Ovary (tissue), 9 donors: ENCODE measurements around the gene NSMCE3. TPM values are rescaled to one million over a fixed set of nuclear protein-coding genes. Genes with fewer than 3 reads are reported as not detected.

Experiments
- DNase-seq, 5 donors: peaks; one replicate each; pipeline ENCODE4 v3.0.0-alpha.2; 2019 to 2020
- H3K27ac ChIP-seq, 2 donors: fragments of 200-600 bp; one replicate each; pipeline versions ENCODE4 v1.5.1 to v1.8.0; 2019 to 2022
- H3K27me3 ChIP-seq: fragments of 200-600 bp; one replicate; pipeline ENCODE4 v1.8.0; 2022
- H3K36me3 ChIP-seq: fragments of 200-600 bp; sonication (generic); one replicate; pipeline ENCODE4 v1.5.1; 2019
- H3K4me1 ChIP-seq: one replicate; pipeline ENCODE4 v1.8.1; 2013; ENCODE audit warnings: mild to moderate bottlenecking, moderate library complexity; ENCODE audit not compliant: insufficient read depth
- H3K4me3 ChIP-seq: fragments of 200-600 bp; sonication (generic); one replicate; pipeline ENCODE4 v1.5.1; 2017
- H3K9me3 ChIP-seq, 2 donors: fragments of 200-600 bp in 1 of 2; sonication (generic) in 1 of 2; one replicate each; pipeline versions ENCODE4 v1.5.1 to v1.8.1; 2013 to 2019; ENCODE audit warnings: mild to moderate bottlenecking in 1 of 2, moderate library complexity in 1 of 2
- EP300 ChIP-seq: sonication (generic); formaldehyde crosslinking; IDR thresholded peaks from one replicate; pipeline ENCODE4 v1.6.1; 2017; ENCODE audit warnings: antibody characterized with exemption
- POLR2A ChIP-seq: fragments of 450-650 bp; IDR thresholded peaks from one replicate; pipeline ENCODE4 v1.6.1; 2017; ENCODE audit warnings: antibody characterized with exemption, mild to moderate bottlenecking, moderate library complexity
- WGBS, 3 donors: extraction: QIAGEN DNeasy Blood & Tissue Kit in 1 of 3; methylation state at CpG; one replicate each; pipeline versions ENCODE4 v1.1.5 to v1.1.7; 2013 to 2017; 5-methylcytosine and 5-hydroxymethylcytosine counted together
- intact Hi-C, 4 donors: fragments of 100-400 bp; cut with DNase I; formaldehyde crosslinking; loops; one replicate each; pipeline versions ENCODE4 v1.11.0 to v1.15.1; 2022 to 2023
- polyA plus RNA-seq, 2 donors: library from polyadenylated mRNA; stranded (reverse); fragments of 200-250 nt in 1 of 2; fragments of 350-450 nt in 1 of 2; fragmentation: Illumina TruSeq in 1 of 2; extraction: RNeasy Lipid Tissue Mini Kit (QIAGEN cat#74804) in 1 of 2; gene quantifications; one replicate each; pipeline ENCODE4 v1.2.3, GENCODE V29; 2013 to 2014
- total RNA-seq, 7 donors: library from RNA; depleted of rRNA in 2 of 7; stranded (reverse); fragments of >200 nt in 2 of 7; fragmentation: NEBNext Ultra II Directional in 3 of 7; extraction: Animal tissue kit (Norgen Biotek cat#: 25700) in 3 of 7; gene quantifications; one replicate each; pipeline versions ENCODE4 v1.1.0 to v1.2.4, GENCODE V29; 2016 to 2023
- TF ChIP-seq, protein P1 (sequence below), 3 donors: fragments of 450-650 bp in 2 of 3; fragments of 200-600 bp in 1 of 3; IDR thresholded peaks; one replicate each; pipeline versions ENCODE4 v1.5.1 to v1.8.0; 2016 to 2022; ENCODE audit warnings: antibody characterized with exemption in 3 of 3, mild to moderate bottlenecking in 1 of 3
- donor health status: DM: no; HTN: no; CAD: no; lungs with moderate emphysema.
- donor health status: DM: no; HTN: no; CAD: no.
- donor health status: Bipolar disorder and iron deficiency.
- donor health status: DM: yes; HTN: yes; CAD: no.
- donor health status: DM: no; HTN: no; CAD: no.
- donor health status: DM: yes; HTN: yes; CAD: no.

The NSMCE3 gene
- total and polyA plus RNA-seq, 9 donors = 5.5 to 16.9 (median 12.6) TPM

DNA sequence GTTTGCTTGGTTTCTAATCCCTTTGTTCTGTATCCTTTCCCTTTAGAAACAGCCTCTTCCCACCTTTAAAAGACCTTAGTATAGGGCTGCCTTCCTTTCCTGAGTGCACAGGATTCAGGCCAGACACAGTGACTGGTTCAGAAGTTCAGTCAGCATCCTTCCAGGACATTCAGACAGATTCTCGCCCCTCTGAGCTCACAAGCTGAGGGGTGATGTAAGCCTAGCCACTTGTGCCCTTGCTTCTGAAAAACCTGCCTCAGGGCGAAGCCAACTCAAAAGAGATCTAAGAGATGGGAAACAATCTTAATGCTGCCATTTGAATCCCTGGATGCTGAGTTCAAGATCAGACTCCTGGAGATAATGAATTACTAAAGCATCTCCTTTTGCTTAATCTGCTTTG lies 6.7 kb upstream of the NSMCE3 start:
- intact Hi-C loops = no loop called here
- no peaks in the 10 kb centered on the region for H3K4me1 ChIP-seq
- no peaks in the 10 kb centered on the region for H3K27me3 ChIP-seq
- no peaks in the 10 kb centered on the region for H3K9me3 ChIP-seq
- H3K27ac ChIP-seq = no peak overlapping the region
- TF ChIP-seq EP300 = no peak
- TF ChIP-seq, protein P1, sequence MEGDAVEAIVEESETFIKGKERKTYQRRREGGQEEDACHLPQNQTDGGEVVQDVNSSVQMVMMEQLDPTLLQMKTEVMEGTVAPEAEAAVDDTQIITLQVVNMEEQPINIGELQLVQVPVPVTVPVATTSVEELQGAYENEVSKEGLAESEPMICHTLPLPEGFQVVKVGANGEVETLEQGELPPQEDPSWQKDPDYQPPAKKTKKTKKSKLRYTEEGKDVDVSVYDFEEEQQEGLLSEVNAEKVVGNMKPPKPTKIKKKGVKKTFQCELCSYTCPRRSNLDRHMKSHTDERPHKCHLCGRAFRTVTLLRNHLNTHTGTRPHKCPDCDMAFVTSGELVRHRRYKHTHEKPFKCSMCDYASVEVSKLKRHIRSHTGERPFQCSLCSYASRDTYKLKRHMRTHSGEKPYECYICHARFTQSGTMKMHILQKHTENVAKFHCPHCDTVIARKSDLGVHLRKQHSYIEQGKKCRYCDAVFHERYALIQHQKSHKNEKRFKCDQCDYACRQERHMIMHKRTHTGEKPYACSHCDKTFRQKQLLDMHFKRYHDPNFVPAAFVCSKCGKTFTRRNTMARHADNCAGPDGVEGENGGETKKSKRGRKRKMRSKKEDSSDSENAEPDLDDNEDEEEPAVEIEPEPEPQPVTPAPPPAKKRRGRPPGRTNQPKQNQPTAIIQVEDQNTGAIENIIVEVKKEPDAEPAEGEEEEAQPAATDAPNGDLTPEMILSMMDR (IDR thresholded peaks at IDR 0.05) = no peak
- TF ChIP-seq POLR2A = no peak
- H3K4me3 ChIP-seq = no peak overlapping the region
- WGBS, 3 donors = 89 to 94% (median 94%) methylated on average over 2 of the region's 2 CpGs
- no peaks in the 10 kb centered on the region for H3K36me3 ChIP-seq
- no peak for DNase-seq

DNA sequence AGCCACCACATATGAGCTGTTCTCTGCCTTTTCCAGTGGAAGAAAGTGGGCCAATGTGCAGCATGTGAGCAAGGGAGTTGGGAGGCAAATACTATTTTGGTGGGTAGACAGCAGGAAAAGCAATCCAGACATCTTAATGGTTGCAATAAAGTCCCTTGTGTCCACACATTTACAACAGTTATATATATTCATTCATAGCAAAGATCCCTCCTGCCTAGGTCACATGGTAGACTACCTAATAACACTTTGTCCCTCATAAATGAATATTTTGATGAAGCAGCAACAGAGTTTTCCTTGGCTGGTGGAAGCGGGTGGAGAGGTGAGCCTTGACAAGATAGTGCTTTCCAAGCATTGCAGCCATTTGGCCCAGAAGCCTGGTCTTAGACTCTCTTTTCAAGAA lies 6.2 kb upstream of the NSMCE3 start:
- no peak for DNase-seq
- Histone ChIP-seq H3K36me3 (no peaks in the 10 kb centered on the region), H3K4me1 (no peaks in the 10 kb centered on the region), H3K4me3 (no peak overlapping the region), H3K27ac (no peak overlapping the region), H3K27me3 (no peaks in the 10 kb centered on the region), H3K9me3 (no peaks in the 10 kb centered on the region)
- intact Hi-C loops = no loop called here
- 70 to 89% (median 79%) methylated on average over 1 of the region's 1 CpG for WGBS, 3 donors
- TF ChIP-seq POLR2A = no peak
- TF ChIP-seq, protein P1 (IDR thresholded peaks at IDR 0.05) = no peak
- no peak for TF ChIP-seq EP300

DNA sequence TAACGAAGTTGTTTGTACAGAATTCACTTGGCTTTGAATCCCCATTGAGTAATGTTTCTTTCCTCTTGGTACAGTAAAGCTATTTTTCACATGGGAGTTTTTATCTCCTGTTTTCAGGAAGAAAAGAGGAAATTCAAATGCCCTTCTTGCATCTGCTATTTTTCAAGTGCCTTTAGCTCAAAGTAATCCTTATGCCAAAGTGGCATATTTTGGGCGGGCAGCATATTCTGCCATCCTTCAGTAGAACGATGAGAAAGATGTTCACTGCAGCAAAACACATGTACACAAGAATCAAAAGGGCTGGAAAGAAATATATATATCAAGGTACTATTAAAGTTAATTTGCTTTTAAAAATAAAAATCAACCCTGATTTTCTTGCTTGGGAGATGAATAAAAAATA lies 5.3 kb upstream of the NSMCE3 start:
- Histone ChIP-seq H3K27me3 (no peaks in the 10 kb centered on the region), H3K9me3 (no peaks in the 10 kb centered on the region), H3K4me1 (no peaks in the 10 kb centered on the region), H3K27ac (no peak overlapping the region), H3K4me3 (no peak overlapping the region), H3K36me3 (no peaks in the 10 kb centered on the region)
- WGBS, 3 donors = 77 to 80% (median 77%) methylated on average over 3 of the region's 3 CpGs
- TF ChIP-seq EP300 = no peak
- no peak for TF ChIP-seq POLR2A
- TF ChIP-seq, protein P1 (IDR thresholded peaks at IDR 0.05) = no peak
- intact Hi-C loops = no loop called here
- DNase-seq = no peak

DNA sequence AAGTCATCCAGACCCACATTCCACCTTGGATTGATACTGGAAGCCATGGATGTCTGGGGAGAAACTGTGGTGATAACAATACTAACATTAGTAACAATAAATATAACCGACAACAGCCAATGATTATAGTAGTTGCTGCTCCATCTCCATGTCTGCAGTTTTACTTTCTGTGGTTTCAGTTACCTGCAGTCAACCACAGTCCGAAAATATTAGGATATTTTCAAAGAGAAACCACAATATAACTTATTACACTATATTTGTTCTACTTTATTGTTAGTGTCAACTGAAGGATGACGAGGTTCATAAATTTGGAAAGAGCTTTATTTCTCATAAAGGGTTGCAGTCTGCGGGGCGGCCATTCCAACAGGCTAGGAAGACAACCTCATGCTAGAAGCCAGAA lies 2.6 kb upstream of the NSMCE3 start:
- intact Hi-C loops = no loop called here

More for the DNA sequence above, 2.6 kb upstream of the NSMCE3 start:
- no peaks in the 10 kb centered on the region for H3K36me3 ChIP-seq
- DNase-seq = no peak
- no peaks in the 10 kb centered on the region for H3K4me1 ChIP-seq
- H3K27me3 ChIP-seq = no peaks in the 10 kb centered on the region
- H3K4me3 ChIP-seq = no peak overlapping the region
- 93 to 96% (median 95%) methylated on average over 5 of the region's 5 CpGs for WGBS, 3 donors
- no peak overlapping the region for H3K27ac ChIP-seq
- H3K9me3 ChIP-seq = no peaks in the 10 kb centered on the region
- no peak for TF ChIP-seq POLR2A
- no peak for TF ChIP-seq EP300
- TF ChIP-seq, protein P1 (IDR thresholded peaks at IDR 0.05) = no peak
